Heart left ventricle (tissue), 13 donors: ENCODE measurements around the gene CHEK2.

Source experiments
- CTCF ChIP-seq, 12 donors: fragments of 200-600 bp; sonication (generic) in 4 of 12; IDR thresholded peaks; one replicate each; pipeline versions ENCODE4 v1.5.0 to v1.8.0; 2018 to 2022; ENCODE audit warnings: antibody characterized with exemption in 12 of 12, mild to moderate bottlenecking in 5 of 12
- POLR2A ChIP-seq, 2 donors: fragments of 450-650 bp; IDR thresholded peaks; one replicate each; pipeline ENCODE4 v1.6.1; 2017; ENCODE audit warnings: antibody characterized with exemption in 2 of 2, mild to moderate bottlenecking in 2 of 2, moderate library complexity in 2 of 2
- donor health status: ischemic (EF 13 %, LVEDD 7.1; RV severe dilation, severe dysfunction).
- donor health status: DM: no; HTN: yes; CAD: no.
- donor health status: DM: no; HTN: no; CAD: no.
- donor health status: ischemic (EF 25% LVEDD 6.9; RV normal size, moderate dysfunction).
- donor health status: ischemic (EF 25% LVEDD 5.7; RV mildly dilated, moderate dysfunction).
- donor health status: ischemic (EF 35%, LVEDD 5.7; RV mildly dilated, moderate dysfunction).
- donor health status: nonischemic (EF 11% LVEDD 7.7; RV severe dilation, severe dysfunction).
- donor health status: DM: yes; HTN: yes; CAD: no.
- donor health status: PGD.
- donor health status: ischemic (EF 29% LVEDD 5.4; RV normal size, mild dysfunction).
- donor health status: nonischemic (EF 23%, LVEDD 6.1; RV moderate dilation, normal function).

GRCh38 chr22:28730179-28730578 is 11.4 kb downstream of the CHEK2 start:
- TF ChIP-seq CTCF (IDR thresholded peaks at IDR 0.05) (no peak), POLR2A (IDR thresholded peaks at IDR 0.05) (no peak)
